ENCODE measurements around the gene CNOT3. TPM values are rescaled to one million over a fixed set of nuclear protein-coding genes. Genes with fewer than 3 reads are reported as not detected.

The CNOT3 gene
- total RNA-seq, 1 donor from 2014 or later, result 70.6 TPM

- DNase-seq (ENCODE audit: low spot score in 2 of 2, unreplicated experiment in 2 of 2), result no peak
- Mint-ChIP-seq H3K27me3 (ENCODE audit: low read depth) (peaks cover 5% of the 10 kb centered on the region), H3K4me3 (peak overlapping the region; percentile 99), H3K4me1 (peaks cover 32% of the 10 kb centered on the region), H3K36me3 (peaks cover 16% of the 10 kb centered on the region), H3K27ac (peak overlapping the region; percentile 99), H3K9me3 (no peaks in the 10 kb centered on the region)
- TF ChIP-seq CTCF (IDR thresholded peaks at IDR 0.05; ENCODE audit: unreplicated experiment), result no peak
Observed at GRCh38 chr19:54158812-54159351, 21.3 kb downstream of the CNOT3 start.

- no peaks in the 10 kb centered on the region for H3K9me3 Mint-ChIP-seq
- peak; percentile 97 to 98 for DNase-seq (ENCODE audit: low spot score in 2 of 2, unreplicated experiment in 2 of 2)
- H3K27me3 Mint-ChIP-seq (ENCODE audit: low read depth), result peaks cover 9% of the 10 kb centered on the region
- H3K27ac Mint-ChIP-seq, result peak within 1 kb of the TSS; percentile 99
- peaks cover 11% of the 10 kb centered on the region for H3K36me3 Mint-ChIP-seq
- H3K4me3 Mint-ChIP-seq, result peak within 1 kb of the TSS; percentile 99
- H3K4me1 Mint-ChIP-seq, result peaks cover 36% of the 10 kb centered on the region
- TF ChIP-seq CTCF (IDR thresholded peaks at IDR 0.05; ENCODE audit: unreplicated experiment), result peak; percentile 28
Observed at GRCh38 chr19:54159352-54160181, 22.0 kb downstream of the CNOT3 start, which contains the start of gene LENG1. Gene LENG1 (minus strand): TSS chr19:54159721. CDS start chr19:54159695, 26 bp downstream.

- Mint-ChIP-seq H3K4me1 (peaks cover 37% of the 10 kb centered on the region), H3K27me3 (ENCODE audit: low read depth) (peaks cover 9% of the 10 kb centered on the region), H3K27ac (peak overlapping the region; percentile 99), H3K36me3 (peaks cover 6% of the 10 kb centered on the region), H3K9me3 (no peaks in the 10 kb centered on the region), H3K4me3 (peak overlapping the region; percentile 99)
- no peak for TF ChIP-seq CTCF (IDR thresholded peaks at IDR 0.05; ENCODE audit: unreplicated experiment)
- no peak for DNase-seq (ENCODE audit: low spot score in 2 of 2, unreplicated experiment in 2 of 2)
Observed at GRCh38 chr19:54160182-54160811, 22.7 kb downstream of the CNOT3 start.

- Mint-ChIP-seq H3K36me3 (peaks cover 6% of the 10 kb centered on the region), H3K27ac (peak overlapping the region; percentile 99), H3K9me3 (no peaks in the 10 kb centered on the region), H3K4me3 (peak overlapping the region; percentile 99), H3K4me1 (peaks cover 37% of the 10 kb centered on the region), H3K27me3 (ENCODE audit: low read depth) (peaks cover 9% of the 10 kb centered on the region)
- TF ChIP-seq CTCF (IDR thresholded peaks at IDR 0.05; ENCODE audit: unreplicated experiment), result no peak
- no peak for DNase-seq (ENCODE audit: low spot score in 2 of 2, unreplicated experiment in 2 of 2)
Observed at GRCh38 chr19:54160854-54161253, 23.3 kb downstream of the CNOT3 start.

GRCh38 chr19:54162241-54162805, 24.8 kb downstream of the CNOT3 start:
- Mint-ChIP-seq H3K4me1 (peaks cover 37% of the 10 kb centered on the region), H3K27me3 (ENCODE audit: low read depth) (peaks cover 9% of the 10 kb centered on the region), H3K9me3 (no peaks in the 10 kb centered on the region), H3K4me3 (peak overlapping the region; percentile 76), H3K36me3 (peaks cover 2% of the 10 kb centered on the region), H3K27ac (peak overlapping the region; percentile 82)
- peak; percentile 65 to 72 for DNase-seq (ENCODE audit: low spot score in 2 of 2, unreplicated experiment in 2 of 2)
- no peak for TF ChIP-seq CTCF (IDR thresholded peaks at IDR 0.05; ENCODE audit: unreplicated experiment)
